VCaP (cell line): ENCODE data around the gene NME7.
"Not testable (repeated sequence)": the region's sequence is repeated elsewhere in the genome, so short reads cannot be mapped to it uniquely, and the experiment has no call there.

Source experiments
- H3K27ac ChIP-seq: fragments of 450-650 bp; 2 replicates; pipeline ENCODE4 v1.5.1; 2017
- TF ChIP-seq, protein P1 (sequence below): fragments of 450-650 bp; conservative IDR thresholded peaks from 2 replicates; pipeline ENCODE4 v1.5.1; 2017; ENCODE audit warnings: mild to moderate bottlenecking, moderate library complexity

NME7 gene

DNA sequence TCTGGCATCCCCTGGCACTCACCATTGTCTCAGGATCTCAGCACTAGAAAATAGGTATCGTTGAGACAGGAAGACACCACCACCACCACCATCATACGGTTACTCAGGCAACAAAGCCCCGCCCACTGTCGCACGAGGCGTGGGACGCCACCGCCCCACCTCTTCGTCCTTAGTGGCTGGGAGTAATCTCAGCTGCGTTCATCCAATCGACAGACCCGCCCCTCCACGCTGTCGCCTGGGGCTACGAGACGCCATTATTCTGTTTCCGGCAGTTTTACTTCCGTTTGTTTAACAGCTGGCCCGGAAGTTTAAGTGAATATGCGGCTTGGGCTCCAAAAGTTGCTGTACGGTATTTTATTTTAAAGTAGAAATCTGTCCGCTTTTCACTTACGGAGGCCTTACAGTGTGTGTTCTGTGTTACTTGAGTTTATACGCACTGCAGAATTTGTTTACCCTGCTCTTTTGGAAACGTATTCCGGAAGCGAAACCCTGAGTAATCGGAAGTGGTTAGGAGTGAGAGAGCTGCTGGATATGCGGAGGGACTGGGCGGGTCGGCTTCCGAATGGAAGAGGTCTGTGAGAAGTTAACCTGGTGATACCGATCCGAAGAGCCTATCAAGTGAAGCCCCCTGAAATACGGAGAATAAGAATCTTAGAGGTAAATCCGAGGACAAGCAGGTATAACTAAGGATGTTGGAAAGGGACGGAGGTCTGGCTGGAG is at the start of gene NME7, which contains the start of gene BLZF1:
NME7 (minus strand) TSS at position 112 of the 720 bp plus-strand sequence; CDS start at position 25, 87 bp downstream.
BLZF1 (plus strand) TSS at position 510 of the 720 bp plus-strand sequence. CDS start 1,328 bp downstream, outside the sequence.
- H3K27ac ChIP-seq = peak within 1 kb of the TSS; percentile 89
- TF ChIP-seq, protein P1, sequence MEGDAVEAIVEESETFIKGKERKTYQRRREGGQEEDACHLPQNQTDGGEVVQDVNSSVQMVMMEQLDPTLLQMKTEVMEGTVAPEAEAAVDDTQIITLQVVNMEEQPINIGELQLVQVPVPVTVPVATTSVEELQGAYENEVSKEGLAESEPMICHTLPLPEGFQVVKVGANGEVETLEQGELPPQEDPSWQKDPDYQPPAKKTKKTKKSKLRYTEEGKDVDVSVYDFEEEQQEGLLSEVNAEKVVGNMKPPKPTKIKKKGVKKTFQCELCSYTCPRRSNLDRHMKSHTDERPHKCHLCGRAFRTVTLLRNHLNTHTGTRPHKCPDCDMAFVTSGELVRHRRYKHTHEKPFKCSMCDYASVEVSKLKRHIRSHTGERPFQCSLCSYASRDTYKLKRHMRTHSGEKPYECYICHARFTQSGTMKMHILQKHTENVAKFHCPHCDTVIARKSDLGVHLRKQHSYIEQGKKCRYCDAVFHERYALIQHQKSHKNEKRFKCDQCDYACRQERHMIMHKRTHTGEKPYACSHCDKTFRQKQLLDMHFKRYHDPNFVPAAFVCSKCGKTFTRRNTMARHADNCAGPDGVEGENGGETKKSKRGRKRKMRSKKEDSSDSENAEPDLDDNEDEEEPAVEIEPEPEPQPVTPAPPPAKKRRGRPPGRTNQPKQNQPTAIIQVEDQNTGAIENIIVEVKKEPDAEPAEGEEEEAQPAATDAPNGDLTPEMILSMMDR = no peak

DNA sequence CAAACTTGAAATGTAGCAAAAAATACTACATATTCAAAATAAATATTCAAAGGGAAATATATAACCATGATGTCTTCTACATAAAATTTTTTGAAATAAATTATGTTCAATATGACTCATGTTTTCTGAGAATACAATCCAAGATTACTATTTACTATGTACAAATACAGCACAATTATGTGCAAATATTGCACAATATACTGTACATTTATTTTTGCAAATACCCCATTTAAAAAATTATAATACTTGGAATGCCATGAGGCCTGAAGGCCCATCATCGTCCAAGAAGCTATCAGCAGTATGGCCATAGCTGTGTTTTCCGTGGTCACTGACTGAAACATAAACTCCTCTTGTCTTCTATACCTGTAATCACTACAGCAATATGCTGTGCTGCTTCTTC is 47.4 kb upstream of the NME7 start:
- TF ChIP-seq, protein P1 = no peak

GRCh38 chr1:169408340-169408739 is 40.7 kb upstream of the NME7 start:
- not testable (repeated sequence) for H3K27ac ChIP-seq

More for the DNA sequence above, 47.4 kb upstream of the NME7 start:
- H3K27ac ChIP-seq = no peak overlapping the region

GRCh38 chr1:169402578-169402977 is 35.0 kb upstream of the NME7 start:
- not testable (repeated sequence) for H3K27ac ChIP-seq

DNA sequence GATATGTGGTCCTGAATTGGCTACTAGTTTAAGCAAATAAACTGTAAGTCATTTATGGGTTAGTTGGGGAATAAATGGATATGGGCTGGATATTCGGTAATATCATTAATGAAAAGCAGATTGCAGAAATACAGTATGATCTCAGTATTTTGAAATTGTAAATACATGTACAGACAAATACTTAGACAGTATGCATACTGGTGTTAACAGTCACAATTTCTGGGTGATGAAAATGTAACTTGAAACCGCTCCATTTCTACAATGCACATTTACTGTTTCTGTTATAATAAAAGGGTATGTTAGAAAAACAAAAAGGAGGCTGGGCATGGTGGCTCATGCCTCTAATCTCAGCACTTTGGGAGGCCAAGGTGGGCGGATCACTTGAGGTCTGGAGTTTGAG is 28.4 kb upstream of the NME7 start:
- TF ChIP-seq, protein P1 = no peak
- no peak overlapping the region for H3K27ac ChIP-seq

DNA sequence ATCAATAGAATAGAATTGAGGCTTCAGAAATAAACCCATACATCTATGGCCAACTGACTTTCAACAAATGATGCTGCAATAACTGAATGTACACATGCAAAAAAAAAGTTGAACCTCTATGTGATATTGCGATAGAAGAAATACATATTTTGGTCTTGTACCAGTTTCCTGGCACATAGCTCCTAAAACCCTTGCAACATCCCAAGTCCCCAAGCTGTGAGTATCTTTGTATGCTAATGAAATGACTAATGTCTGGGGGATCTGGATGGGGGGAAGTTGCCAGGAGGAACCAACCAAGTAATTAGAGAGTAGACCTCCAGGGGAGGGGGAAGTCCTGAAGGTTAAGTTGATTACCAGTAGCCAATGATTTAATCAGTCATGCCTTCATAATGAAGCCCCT is 24.8 kb upstream of the NME7 start:
- H3K27ac ChIP-seq = no peak overlapping the region

GRCh38 chr1:169390303-169390702 is 22.7 kb upstream of the NME7 start:
- TF ChIP-seq, protein P1 = no peak
- H3K27ac ChIP-seq = no peak overlapping the region

More for the DNA sequence above, 24.8 kb upstream of the NME7 start:
- TF ChIP-seq, protein P1 = no peak

GRCh38 chr1:169387399-169387798 is 19.8 kb upstream of the NME7 start:
- no peak overlapping the region for H3K27ac ChIP-seq
- TF ChIP-seq, protein P1 = no peak
